Measurements from ENCODE around the gene TEX22. TPM values are rescaled to one million over a fixed set of nuclear protein-coding genes. Genes with fewer than 3 reads are reported as not detected.

TEX22 gene
- total RNA-seq, 1 donor from 2014 or later = not detected

DNA sequence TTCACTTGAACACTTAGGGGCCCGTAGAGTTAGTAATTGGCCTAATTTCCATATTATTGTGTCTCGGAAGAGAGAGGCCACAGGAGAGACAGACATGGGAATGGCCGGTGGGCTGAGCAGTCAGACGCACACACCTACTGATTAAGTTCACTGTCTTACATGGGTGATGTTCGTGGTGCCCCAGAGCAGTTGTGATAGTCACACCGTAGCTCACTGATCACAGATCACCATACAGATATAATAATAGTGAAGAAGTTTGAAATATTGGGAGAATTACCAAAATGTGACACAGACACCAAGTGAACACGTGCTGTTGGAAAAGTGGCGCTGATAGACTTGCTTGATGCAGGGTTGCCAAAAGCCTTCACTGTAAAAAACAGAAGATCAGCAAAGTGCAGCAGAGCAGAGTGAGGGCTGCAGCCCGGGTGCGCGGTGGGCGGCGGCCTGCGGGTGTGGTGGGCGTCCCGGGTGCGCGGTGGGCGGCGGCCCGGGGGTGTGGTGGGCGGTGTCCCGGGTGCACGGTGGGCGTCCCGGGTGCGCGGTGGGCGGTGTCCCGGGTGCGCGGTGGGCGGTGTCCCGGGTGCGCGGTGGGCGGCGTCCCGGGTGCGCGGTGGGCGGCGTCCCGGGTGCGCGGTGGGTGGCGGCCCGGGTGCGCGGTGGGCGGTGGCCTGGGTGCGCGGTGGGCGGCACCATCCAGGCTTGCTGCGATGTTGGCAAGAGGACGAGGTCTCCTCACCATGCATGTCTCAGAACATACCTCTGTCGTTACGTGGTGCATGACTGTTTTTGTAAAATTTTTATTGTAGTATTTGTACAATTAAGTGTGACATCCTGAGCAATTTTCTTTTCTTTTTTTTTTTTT, 34.3 kb upstream of the TEX22 start:
- Histone ChIP-seq H3K27me3 (no peaks in the 10 kb centered on the region), H2AFZ (replicated peaks) (no peak overlapping the region), H3K4me3 (no peak overlapping the region), H3K9ac (no peak overlapping the region), H3F3A (ENCODE audit: low read depth) (peaks cover 9% of the 10 kb centered on the region), H3K79me2 (ENCODE audit: low read depth) (no peaks in the 10 kb centered on the region), H3K4me2 (peak overlapping the region; percentile 18), H3K27ac (no peak overlapping the region), H4K20me1 (ENCODE audit: low read depth) (no peaks in the 10 kb centered on the region), H3K4me1 (no peaks in the 10 kb centered on the region), H3K36me3 (no peaks in the 10 kb centered on the region), H3K9me3 (ENCODE audit: low read depth) (no peaks in the 10 kb centered on the region)
- H3K4me3 Mint-ChIP-seq = no peak overlapping the region
- peaks cover 11% of the 10 kb centered on the region for H3K36me3 Mint-ChIP-seq
- peaks cover 5% of the 10 kb centered on the region for H3K27me3 Mint-ChIP-seq (ENCODE audit: insufficient read depth, low read depth)
- peaks cover under 1% of the 10 kb centered on the region for H3K4me1 Mint-ChIP-seq
- no peaks in the 10 kb centered on the region for H3K9me3 Mint-ChIP-seq
- H3K27ac Mint-ChIP-seq = no peak overlapping the region
- TF ChIP-seq, protein P1, sequence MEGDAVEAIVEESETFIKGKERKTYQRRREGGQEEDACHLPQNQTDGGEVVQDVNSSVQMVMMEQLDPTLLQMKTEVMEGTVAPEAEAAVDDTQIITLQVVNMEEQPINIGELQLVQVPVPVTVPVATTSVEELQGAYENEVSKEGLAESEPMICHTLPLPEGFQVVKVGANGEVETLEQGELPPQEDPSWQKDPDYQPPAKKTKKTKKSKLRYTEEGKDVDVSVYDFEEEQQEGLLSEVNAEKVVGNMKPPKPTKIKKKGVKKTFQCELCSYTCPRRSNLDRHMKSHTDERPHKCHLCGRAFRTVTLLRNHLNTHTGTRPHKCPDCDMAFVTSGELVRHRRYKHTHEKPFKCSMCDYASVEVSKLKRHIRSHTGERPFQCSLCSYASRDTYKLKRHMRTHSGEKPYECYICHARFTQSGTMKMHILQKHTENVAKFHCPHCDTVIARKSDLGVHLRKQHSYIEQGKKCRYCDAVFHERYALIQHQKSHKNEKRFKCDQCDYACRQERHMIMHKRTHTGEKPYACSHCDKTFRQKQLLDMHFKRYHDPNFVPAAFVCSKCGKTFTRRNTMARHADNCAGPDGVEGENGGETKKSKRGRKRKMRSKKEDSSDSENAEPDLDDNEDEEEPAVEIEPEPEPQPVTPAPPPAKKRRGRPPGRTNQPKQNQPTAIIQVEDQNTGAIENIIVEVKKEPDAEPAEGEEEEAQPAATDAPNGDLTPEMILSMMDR (IDR thresholded peaks at IDR 0.05) = no peak
- TF ChIP-seq EZH2phosphoT487 (IDR thresholded peaks at IDR 0.05) (no peak), EZH2 (IDR thresholded peaks at IDR 0.05) (no peak)
- no peak for DNase-seq (ENCODE audit: low spot score)

DNA sequence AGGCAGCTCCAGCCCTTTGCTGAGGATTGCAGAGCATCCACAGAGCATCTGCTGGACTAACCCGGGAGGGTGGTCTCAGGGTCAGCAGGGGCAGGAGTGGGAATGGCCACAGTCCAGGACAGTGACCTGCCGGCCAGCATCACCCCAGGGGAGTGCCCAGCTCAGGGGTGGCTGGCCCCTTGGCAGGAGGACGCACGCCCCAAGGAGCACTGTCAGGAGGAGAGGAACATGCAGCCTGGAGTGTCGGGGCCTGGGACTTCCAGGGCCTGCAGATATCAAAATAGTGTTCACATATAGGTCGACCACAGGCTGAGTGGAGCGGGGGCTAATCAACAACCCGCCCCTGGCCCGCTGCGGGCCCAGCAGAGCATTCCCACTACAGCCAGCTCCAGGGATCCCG, 33.2 kb upstream of the TEX22 start:
- no peak for DNase-seq (ENCODE audit: low spot score)
- Histone ChIP-seq H3K79me2 (ENCODE audit: low read depth) (no peaks in the 10 kb centered on the region), H4K20me1 (ENCODE audit: low read depth) (no peaks in the 10 kb centered on the region), H3K4me3 (no peak overlapping the region), H2AFZ (replicated peaks) (no peak overlapping the region), H3K4me2 (no peak overlapping the region), H3K36me3 (no peaks in the 10 kb centered on the region), H3K27me3 (no peaks in the 10 kb centered on the region), H3K9me3 (ENCODE audit: low read depth) (no peaks in the 10 kb centered on the region), H3K4me1 (no peaks in the 10 kb centered on the region), H3K9ac (no peak overlapping the region), H3F3A (ENCODE audit: low read depth) (peaks cover 9% of the 10 kb centered on the region), H3K27ac (no peak overlapping the region)
- H3K9me3 Mint-ChIP-seq = no peaks in the 10 kb centered on the region
- no peak for TF ChIP-seq EZH2phosphoT487 (IDR thresholded peaks at IDR 0.05)
- TF ChIP-seq, protein P1 (IDR thresholded peaks at IDR 0.05) = no peak
- H3K4me1 Mint-ChIP-seq = no peaks in the 10 kb centered on the region
- no peak overlapping the region for H3K27ac Mint-ChIP-seq
- H3K4me3 Mint-ChIP-seq = no peak overlapping the region
- peaks cover 11% of the 10 kb centered on the region for H3K36me3 Mint-ChIP-seq
- H3K27me3 Mint-ChIP-seq (ENCODE audit: insufficient read depth, low read depth) = peaks cover 4% of the 10 kb centered on the region

DNA sequence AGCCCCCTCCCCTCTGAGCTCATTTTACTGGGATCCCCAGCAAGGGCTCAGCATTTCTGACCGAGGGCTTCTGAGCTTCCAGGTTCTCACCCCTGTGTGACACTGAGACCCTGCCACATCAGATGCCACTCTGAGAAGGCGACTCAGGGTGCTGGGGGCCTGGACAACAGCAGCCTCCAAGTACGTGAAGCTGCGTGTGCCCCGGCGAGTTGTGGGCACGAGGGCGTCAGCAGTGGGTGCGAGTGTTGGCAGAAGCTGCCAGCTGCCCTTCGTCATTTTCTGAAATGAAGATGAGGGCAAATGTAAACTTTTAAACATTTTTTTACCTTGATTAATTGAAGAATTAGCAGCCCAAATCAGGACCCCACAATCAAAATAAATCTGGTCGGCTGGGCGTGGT, 32.7 kb upstream of the TEX22 start:
- no peak overlapping the region for H3K9ac ChIP-seq
- H3F3A ChIP-seq (ENCODE audit: low read depth) = peaks cover 13% of the 10 kb centered on the region
- H3K4me2 ChIP-seq = no peak overlapping the region
- no peak for DNase-seq (ENCODE audit: low spot score)
- H3K36me3 Mint-ChIP-seq = peaks cover 10% of the 10 kb centered on the region
- H3K4me3 ChIP-seq = no peak overlapping the region
- H3K27ac Mint-ChIP-seq = no peak overlapping the region
- H3K79me2 ChIP-seq (ENCODE audit: low read depth) = no peaks in the 10 kb centered on the region
- H3K27ac ChIP-seq = no peak overlapping the region
- no peaks in the 10 kb centered on the region for H3K4me1 Mint-ChIP-seq
- no peak overlapping the region for H2AFZ ChIP-seq (replicated peaks)
- no peaks in the 10 kb centered on the region for H3K4me1 ChIP-seq
- no peaks in the 10 kb centered on the region for H3K9me3 Mint-ChIP-seq
- no peaks in the 10 kb centered on the region for H3K27me3 ChIP-seq
- H4K20me1 ChIP-seq (ENCODE audit: low read depth) = peaks cover 4% of the 10 kb centered on the region
- TF ChIP-seq EZH2 (IDR thresholded peaks at IDR 0.05) (no peak), EZH2phosphoT487 (IDR thresholded peaks at IDR 0.05) (no peak)
- TF ChIP-seq, protein P1 (IDR thresholded peaks at IDR 0.05) = no peak
- no peak overlapping the region for H3K4me3 Mint-ChIP-seq
- peaks cover 4% of the 10 kb centered on the region for H3K27me3 Mint-ChIP-seq (ENCODE audit: insufficient read depth, low read depth)
- H3K36me3 ChIP-seq = no peaks in the 10 kb centered on the region
- no peaks in the 10 kb centered on the region for H3K9me3 ChIP-seq (ENCODE audit: low read depth)

Data from neural progenitor cell (in vitro differentiated cells).